ENCODE results near the gene TRIO.

TRIO gene

DNA sequence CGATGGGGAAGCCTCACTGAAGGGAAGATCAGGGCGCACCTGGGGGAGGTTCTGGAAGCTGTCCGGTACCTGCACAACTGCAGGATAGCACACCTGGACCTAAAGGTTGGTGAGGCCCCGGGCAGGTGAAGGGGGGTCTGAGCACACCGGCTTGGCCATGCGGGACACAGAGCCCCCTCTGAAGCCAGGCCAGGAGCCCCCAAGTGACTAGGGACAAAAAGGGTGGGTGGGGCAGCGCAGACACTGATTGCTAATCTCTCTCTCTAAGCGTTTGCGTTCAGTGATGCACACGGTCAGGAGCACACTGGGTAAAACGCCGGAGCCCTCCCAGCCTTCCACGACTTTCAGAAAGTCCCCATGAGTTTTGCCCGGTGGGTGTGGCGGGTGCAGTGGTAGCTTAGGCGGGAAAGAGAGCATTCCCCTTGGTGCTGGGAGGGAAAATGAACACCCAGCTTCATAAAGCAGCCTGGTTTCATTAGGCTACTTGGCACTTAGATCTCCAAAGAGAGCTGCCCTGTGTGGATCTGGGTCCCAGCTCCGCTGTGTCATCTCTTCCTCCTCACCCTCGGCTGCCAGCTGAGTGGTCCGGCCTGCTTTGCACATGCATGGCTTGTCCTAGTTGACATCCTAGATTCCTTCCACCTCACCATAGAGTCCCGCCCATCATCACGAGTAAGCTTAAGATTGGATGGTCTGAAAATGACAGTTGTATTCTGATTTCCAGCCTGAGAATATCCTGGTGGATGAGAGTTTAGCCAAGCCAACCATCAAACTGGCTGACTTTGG is 364.2 kb downstream of the TRIO start:
- Histone ChIP-seq H2BK5ac (ENCODE audit: low read depth, low read length, poor library complexity) (no peak overlapping the region), H2AK5ac (ENCODE audit: low read length) (no peak overlapping the region), H3K14ac (ENCODE audit: low read length) (no peak overlapping the region), H2BK120ac (ENCODE audit: insufficient read depth, low read length, poor library complexity) (no peak overlapping the region), H3K27me3 (ENCODE audit: insufficient read depth, low read length) (no peaks in the 10 kb centered on the region), H2AFZ (ENCODE audit: insufficient read depth, low read length, poor library complexity) (no peak overlapping the region), H2BK12ac (ENCODE audit: low read length) (no peak overlapping the region), H3K79me1 (ENCODE audit: low read length) (no peaks in the 10 kb centered on the region), H3K4me1 (ENCODE audit: control insufficient read depth in 1 of 2, insufficient read depth in 2 of 2, low read length in 2 of 2) (no peaks in the 10 kb centered on the region), H3K4me3 (ENCODE audit: low read depth, low read length) (no peak overlapping the region), H3K9me3 (ENCODE audit: insufficient read depth, low read depth, low read length) (peaks cover 2% of the 10 kb centered on the region), H3K4me2 (ENCODE audit: low read length) (no peak overlapping the region), H3K36me3 (ENCODE audit: control insufficient read depth in 1 of 2, insufficient read depth in 2 of 2, low read length in 2 of 2) (peaks cover 60 to 63% of the 10 kb centered on the region in 2 experiments), H4K12ac (ENCODE audit: low read depth, low read length) (no peak overlapping the region), H3K23ac (ENCODE audit: low read length) (no peak overlapping the region), H3K4ac (ENCODE audit: low read depth, low read length) (no peak overlapping the region), H3K27ac (ENCODE audit: low read depth, low read length) (no peak overlapping the region), H3K9ac (ENCODE audit: low read length) (no peak overlapping the region), H3K79me2 (ENCODE audit: control insufficient read depth, insufficient read depth, low read length, poor library complexity) (no peaks in the 10 kb centered on the region), H3K18ac (ENCODE audit: low read length) (no peak overlapping the region), H4K91ac (ENCODE audit: low read depth, low read length) (no peak overlapping the region), H4K8ac (ENCODE audit: low read depth, low read length) (no peak overlapping the region)
- no peak for DNase-seq
- WGBS (ENCODE audit: extremely low coverage, insufficient coverage, insufficient read length), result no CpG with 5 or more reads among the region's 21 CpGs

GRCh38 chr5:14508046-14508445 is 364.9 kb downstream of the TRIO start:
- H3K4me1 ChIP-seq (ENCODE audit: control insufficient read depth in 1 of 2, insufficient read depth in 2 of 2, low read length in 2 of 2), result no peaks in the 10 kb centered on the region
- no peak overlapping the region for H2BK120ac ChIP-seq (ENCODE audit: insufficient read depth, low read length, poor library complexity)
- H4K91ac ChIP-seq (ENCODE audit: low read depth, low read length), result no peak overlapping the region
- H4K12ac ChIP-seq (ENCODE audit: low read depth, low read length), result no peak overlapping the region
- H3K9ac ChIP-seq (ENCODE audit: low read length), result no peak overlapping the region
- no peaks in the 10 kb centered on the region for H3K79me2 ChIP-seq (ENCODE audit: control insufficient read depth, insufficient read depth, low read length, poor library complexity)
- H3K14ac ChIP-seq (ENCODE audit: low read length), result no peak overlapping the region
- no peak overlapping the region for H2BK5ac ChIP-seq (ENCODE audit: low read depth, low read length, poor library complexity)
- DNase-seq, result no peak
- no peak overlapping the region for H4K8ac ChIP-seq (ENCODE audit: low read depth, low read length)
- peaks cover 2% of the 10 kb centered on the region for H3K9me3 ChIP-seq (ENCODE audit: insufficient read depth, low read depth, low read length)
- H3K4me2 ChIP-seq (ENCODE audit: low read length), result no peak overlapping the region
- no peak overlapping the region for H2AFZ ChIP-seq (ENCODE audit: insufficient read depth, low read length, poor library complexity)
- H2BK12ac ChIP-seq (ENCODE audit: low read length), result no peak overlapping the region
- no peak overlapping the region for H3K4ac ChIP-seq (ENCODE audit: low read depth, low read length)
- H3K27me3 ChIP-seq (ENCODE audit: insufficient read depth, low read length), result no peaks in the 10 kb centered on the region
- peaks cover 54 to 56% of the 10 kb centered on the region in 2 experiments for H3K36me3 ChIP-seq (ENCODE audit: control insufficient read depth in 1 of 2, insufficient read depth in 2 of 2, low read length in 2 of 2)
- no peak overlapping the region for H3K23ac ChIP-seq (ENCODE audit: low read length)
- H2AK5ac ChIP-seq (ENCODE audit: low read length), result no peak overlapping the region
- H3K18ac ChIP-seq (ENCODE audit: low read length), result no peak overlapping the region
- no CpG with 5 or more reads among the region's 20 CpGs for WGBS (ENCODE audit: extremely low coverage, insufficient coverage, insufficient read length)
- H3K4me3 ChIP-seq (ENCODE audit: low read depth, low read length), result no peak overlapping the region
- H3K27ac ChIP-seq (ENCODE audit: low read depth, low read length), result no peak overlapping the region
- no peaks in the 10 kb centered on the region for H3K79me1 ChIP-seq (ENCODE audit: low read length)

DNA sequence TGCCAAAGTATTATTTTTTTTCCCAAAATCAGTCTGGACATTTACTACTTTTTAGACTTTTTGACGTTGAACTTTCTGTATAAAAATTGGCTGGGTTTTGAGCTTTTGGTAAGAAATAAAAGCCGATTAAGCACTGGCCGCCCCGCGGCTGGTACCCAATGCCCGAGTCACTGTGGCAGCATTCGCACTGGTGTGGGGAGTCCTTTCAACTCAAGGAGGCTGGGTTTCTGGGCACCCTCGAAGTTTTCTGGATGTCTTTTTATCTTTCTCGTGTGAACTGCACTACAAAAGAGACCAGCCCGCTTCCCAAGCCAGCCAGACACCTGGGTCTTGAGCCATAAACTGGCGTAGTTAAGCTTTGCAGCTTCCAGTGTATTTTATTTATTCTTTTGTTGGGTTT is 366.4 kb downstream of the TRIO start:
- no peak overlapping the region for H2BK5ac ChIP-seq (ENCODE audit: low read depth, low read length, poor library complexity)
- no peak overlapping the region for H2AK5ac ChIP-seq (ENCODE audit: low read length)
- H3K9ac ChIP-seq (ENCODE audit: low read length), result no peak overlapping the region
- peaks cover 39 to 40% of the 10 kb centered on the region in 2 experiments for H3K36me3 ChIP-seq (ENCODE audit: control insufficient read depth in 1 of 2, insufficient read depth in 2 of 2, low read length in 2 of 2)
- no peaks in the 10 kb centered on the region for H3K4me1 ChIP-seq (ENCODE audit: control insufficient read depth in 1 of 2, insufficient read depth in 2 of 2, low read length in 2 of 2)
- no peaks in the 10 kb centered on the region for H3K27me3 ChIP-seq (ENCODE audit: insufficient read depth, low read length)
- H4K91ac ChIP-seq (ENCODE audit: low read depth, low read length), result no peak overlapping the region
- no peaks in the 10 kb centered on the region for H3K79me1 ChIP-seq (ENCODE audit: low read length)
- DNase-seq, result no peak
- H3K4ac ChIP-seq (ENCODE audit: low read depth, low read length), result no peak overlapping the region
- no CpG with 5 or more reads among the region's 11 CpGs for WGBS (ENCODE audit: extremely low coverage, insufficient coverage, insufficient read length)
- no peak overlapping the region for H3K23ac ChIP-seq (ENCODE audit: low read length)
- no peaks in the 10 kb centered on the region for H3K79me2 ChIP-seq (ENCODE audit: control insufficient read depth, insufficient read depth, low read length, poor library complexity)
- H4K12ac ChIP-seq (ENCODE audit: low read depth, low read length), result no peak overlapping the region
- no peak overlapping the region for H3K4me2 ChIP-seq (ENCODE audit: low read length)
- no peaks in the 10 kb centered on the region for H3K9me3 ChIP-seq (ENCODE audit: insufficient read depth, low read depth, low read length)
- no peak overlapping the region for H2BK12ac ChIP-seq (ENCODE audit: low read length)
- H3K4me3 ChIP-seq (ENCODE audit: low read depth, low read length), result no peak overlapping the region
- no peak overlapping the region for H3K18ac ChIP-seq (ENCODE audit: low read length)
- H2BK120ac ChIP-seq (ENCODE audit: insufficient read depth, low read length, poor library complexity), result no peak overlapping the region
- no peak overlapping the region for H3K27ac ChIP-seq (ENCODE audit: low read depth, low read length)
- H2AFZ ChIP-seq (ENCODE audit: insufficient read depth, low read length, poor library complexity), result no peak overlapping the region
- no peak overlapping the region for H4K8ac ChIP-seq (ENCODE audit: low read depth, low read length)
- H3K14ac ChIP-seq (ENCODE audit: low read length), result no peak overlapping the region

DNA sequence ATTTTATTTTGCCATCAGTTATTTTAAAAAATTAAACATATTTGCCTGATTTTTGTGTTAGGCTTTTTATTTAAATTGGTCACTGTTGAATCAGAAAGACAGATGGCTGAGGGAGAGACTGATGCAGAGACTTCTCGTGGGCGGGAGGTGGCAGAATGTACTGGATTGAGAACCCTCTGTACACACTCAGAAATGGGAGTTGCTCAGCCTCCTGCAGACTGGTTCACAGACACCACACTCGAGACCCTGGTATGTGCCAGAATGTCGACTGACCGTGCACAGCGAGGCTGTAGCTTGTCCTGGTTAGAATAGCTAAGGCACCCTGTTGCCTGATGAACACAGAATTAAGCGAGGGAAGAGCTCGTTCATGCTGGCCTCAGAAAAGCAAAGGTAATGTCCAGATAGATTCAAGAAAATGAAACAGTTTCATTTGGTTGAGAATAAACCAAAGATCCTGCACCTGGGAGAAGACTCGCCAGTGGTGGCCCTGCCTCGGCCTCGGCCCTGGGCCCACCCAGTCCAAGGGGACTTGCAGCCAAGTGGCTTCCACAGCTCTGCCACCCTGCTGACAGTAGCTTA is 367.1 kb downstream of the TRIO start:
- Histone ChIP-seq H3K4me1 (ENCODE audit: control insufficient read depth in 1 of 2, insufficient read depth in 2 of 2, low read length in 2 of 2) (no peaks in the 10 kb centered on the region), H3K4me3 (ENCODE audit: low read depth, low read length) (no peak overlapping the region)

More for the DNA sequence above, 367.1 kb downstream of the TRIO start:
- no peak overlapping the region for H2AK5ac ChIP-seq (ENCODE audit: low read length)
- H4K8ac ChIP-seq (ENCODE audit: low read depth, low read length), result no peak overlapping the region
- H2BK5ac ChIP-seq (ENCODE audit: low read depth, low read length, poor library complexity), result no peak overlapping the region
- H3K79me2 ChIP-seq (ENCODE audit: control insufficient read depth, insufficient read depth, low read length, poor library complexity), result no peaks in the 10 kb centered on the region
- WGBS (ENCODE audit: extremely low coverage, insufficient coverage, insufficient read length), result no CpG with 5 or more reads among the region's 11 CpGs
- no peak overlapping the region for H4K12ac ChIP-seq (ENCODE audit: low read depth, low read length)
- no peak overlapping the region for H4K91ac ChIP-seq (ENCODE audit: low read depth, low read length)
- H3K36me3 ChIP-seq (ENCODE audit: control insufficient read depth in 1 of 2, insufficient read depth in 2 of 2, low read length in 2 of 2), result peaks cover 32 to 34% of the 10 kb centered on the region in 2 experiments
- H3K4me2 ChIP-seq (ENCODE audit: low read length), result no peak overlapping the region
- no peak overlapping the region for H2AFZ ChIP-seq (ENCODE audit: insufficient read depth, low read length, poor library complexity)
- no peak overlapping the region for H3K18ac ChIP-seq (ENCODE audit: low read length)
- H3K14ac ChIP-seq (ENCODE audit: low read length), result no peak overlapping the region
- no peaks in the 10 kb centered on the region for H3K9me3 ChIP-seq (ENCODE audit: insufficient read depth, low read depth, low read length)
- H3K27ac ChIP-seq (ENCODE audit: low read depth, low read length), result no peak overlapping the region
- H3K79me1 ChIP-seq (ENCODE audit: low read length), result no peaks in the 10 kb centered on the region
- H2BK120ac ChIP-seq (ENCODE audit: insufficient read depth, low read length, poor library complexity), result no peak overlapping the region
- no peak for DNase-seq
- H3K4ac ChIP-seq (ENCODE audit: low read depth, low read length), result no peak overlapping the region
- no peak overlapping the region for H3K23ac ChIP-seq (ENCODE audit: low read length)
- no peak overlapping the region for H3K9ac ChIP-seq (ENCODE audit: low read length)
- H2BK12ac ChIP-seq (ENCODE audit: low read length), result no peak overlapping the region
- H3K27me3 ChIP-seq (ENCODE audit: insufficient read depth, low read length), result no peaks in the 10 kb centered on the region

All from trophoblast cell (in vitro differentiated cells and primary cell).